Measurements from ENCODE around the gene F11R.
"Not testable (repeated sequence)": the region's sequence is repeated elsewhere in the genome, so short reads cannot be mapped to it uniquely, and the experiment has no call there.

The F11R gene

DNA sequence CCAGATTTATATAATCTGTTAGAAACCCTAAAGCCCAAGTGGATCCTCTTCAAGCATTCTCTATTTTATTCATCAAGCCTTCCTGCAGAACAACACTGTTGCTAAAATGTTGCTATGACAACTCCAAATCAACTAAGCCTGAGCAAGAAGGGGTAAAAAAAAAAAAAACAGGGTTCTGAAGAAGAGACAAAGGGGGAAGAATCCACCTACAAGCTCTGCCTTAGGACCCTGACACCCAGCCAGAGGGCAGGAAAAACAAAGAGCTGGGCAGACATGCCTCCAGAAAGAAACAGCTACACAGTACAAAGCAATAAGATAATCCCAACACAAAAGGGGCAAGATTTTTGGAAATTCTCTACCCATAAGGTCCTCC lies 23.6 kb upstream of the F11R start:
- DNase-seq (ENCODE audit: low read depth in 2 of 2), result no peak

DNA sequence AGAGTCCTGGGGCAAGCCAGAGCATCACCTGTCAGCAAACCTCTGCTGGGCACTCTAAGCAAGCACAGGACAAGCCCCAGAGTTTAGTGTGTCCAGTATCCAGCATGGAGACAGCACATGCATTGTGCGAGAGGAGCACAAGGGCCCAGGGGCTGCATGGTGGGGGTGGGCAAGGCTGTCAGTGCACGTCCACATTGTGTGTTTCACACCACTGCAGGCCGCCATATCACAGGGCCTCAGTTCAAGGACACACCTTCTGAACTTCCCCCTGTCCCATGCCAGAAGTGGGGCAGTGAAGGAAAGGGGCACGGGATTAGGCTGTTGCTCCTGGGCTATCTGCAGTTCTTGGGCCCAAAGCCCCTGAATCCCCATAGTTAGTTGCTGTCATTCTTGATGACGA lies 18.6 kb upstream of the F11R start:
- no peak for DNase-seq (ENCODE audit: low read depth in 2 of 2)

DNA sequence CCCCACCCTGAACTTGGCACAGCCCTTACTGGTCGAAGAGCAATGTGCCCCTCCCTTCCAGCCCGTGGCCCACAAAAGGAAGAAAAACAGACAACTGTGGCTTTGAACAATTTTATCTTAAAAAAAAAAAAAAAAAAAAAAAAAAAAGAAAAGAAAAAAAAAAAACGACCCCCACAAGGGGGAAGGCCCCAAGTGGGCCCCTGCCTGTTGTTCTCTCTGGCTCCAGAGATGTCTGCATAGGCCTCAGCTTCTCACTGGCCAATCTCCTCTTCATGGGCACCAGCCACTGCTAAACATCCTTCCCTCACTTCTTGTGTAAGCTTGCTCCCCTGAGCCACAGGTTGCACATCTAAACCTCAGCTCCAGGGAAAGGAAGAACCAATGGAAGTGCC lies 18.2 kb upstream of the F11R start:
- DNase-seq (ENCODE audit: low read depth in 2 of 2), result no peak

DNA sequence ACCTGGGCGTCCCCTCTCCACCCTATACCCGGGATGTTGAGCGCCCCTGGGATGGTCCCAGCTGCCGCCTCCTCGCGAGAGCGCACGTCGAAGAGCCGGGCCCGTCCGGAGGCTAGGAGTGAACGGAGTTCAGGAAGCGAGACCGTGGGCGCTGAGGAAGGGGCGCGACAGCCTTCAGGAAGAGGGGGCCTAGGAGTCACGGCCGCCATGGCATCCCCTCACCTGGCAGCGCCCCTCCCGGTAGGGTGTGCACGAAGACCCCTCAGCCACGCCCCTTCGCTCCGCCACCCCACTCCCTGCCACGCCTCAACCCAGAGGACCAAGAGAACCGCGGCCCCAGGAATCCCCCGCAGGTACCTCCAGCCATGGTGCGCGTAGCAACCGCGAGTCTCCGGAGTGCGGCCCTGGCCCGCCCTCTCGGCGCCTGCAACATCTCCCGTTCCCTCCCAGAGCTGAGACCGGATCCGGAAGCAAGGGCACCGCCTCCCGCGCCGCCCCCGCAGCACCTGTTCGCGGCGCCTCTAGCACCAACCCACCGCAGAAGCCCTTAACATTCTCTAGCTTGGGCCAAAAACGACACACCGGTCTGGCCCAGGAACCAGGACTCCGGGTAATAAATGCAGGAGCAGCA lies 17.7 kb upstream of the F11R start, which contains the start of gene TSTD1:
TSTD1 (minus strand) TSS at position 442 of the 631 bp plus-strand sequence; CDS start at position 367, 75 bp downstream.
- DNase-seq (ENCODE audit: low read depth in 2 of 2), result peak; percentile 75 to 86

DNA sequence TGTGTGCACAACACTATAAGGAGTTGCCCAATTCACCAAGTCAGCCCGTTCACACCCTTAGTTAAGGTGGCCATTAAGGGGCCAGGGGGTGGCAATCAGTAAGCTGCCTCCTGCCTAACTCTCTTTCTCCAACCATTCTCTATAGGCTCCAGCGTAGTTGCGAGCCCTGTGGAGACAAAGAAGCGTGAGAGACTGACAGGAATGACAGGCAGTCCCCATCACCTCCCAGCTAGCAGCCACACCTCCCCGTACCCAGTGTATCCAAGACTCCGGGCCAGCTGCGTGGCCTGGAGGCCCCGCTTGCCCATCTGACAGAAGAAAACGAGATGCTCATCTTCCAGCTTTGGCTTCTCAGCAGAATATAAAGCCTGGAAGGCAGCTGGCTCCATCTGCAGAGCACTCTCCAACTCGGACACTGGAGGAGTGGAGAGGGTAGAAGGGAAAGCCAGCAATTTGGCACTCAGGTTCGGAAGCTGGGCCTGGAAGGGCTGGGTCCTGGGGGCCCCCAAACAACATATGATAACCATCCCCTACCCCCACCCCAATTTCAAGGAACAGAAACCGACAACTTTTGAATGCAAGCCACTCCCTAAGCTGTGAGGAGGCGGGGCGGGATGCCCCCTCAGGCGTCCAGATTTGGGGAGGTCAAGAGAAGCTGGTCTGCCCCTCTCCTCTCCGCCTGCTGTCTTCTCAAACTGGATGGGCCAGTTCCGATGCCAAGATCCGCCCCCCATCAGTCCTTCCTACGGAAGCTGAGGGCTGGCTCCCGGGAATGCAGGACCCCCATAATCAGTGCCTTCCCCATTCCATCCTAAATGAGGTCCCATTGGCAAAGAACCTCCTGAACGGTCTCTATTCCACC lies 16.9 kb upstream of the F11R start:
- DNase-seq (ENCODE audit: low read depth in 2 of 2), result no peak

DNA sequence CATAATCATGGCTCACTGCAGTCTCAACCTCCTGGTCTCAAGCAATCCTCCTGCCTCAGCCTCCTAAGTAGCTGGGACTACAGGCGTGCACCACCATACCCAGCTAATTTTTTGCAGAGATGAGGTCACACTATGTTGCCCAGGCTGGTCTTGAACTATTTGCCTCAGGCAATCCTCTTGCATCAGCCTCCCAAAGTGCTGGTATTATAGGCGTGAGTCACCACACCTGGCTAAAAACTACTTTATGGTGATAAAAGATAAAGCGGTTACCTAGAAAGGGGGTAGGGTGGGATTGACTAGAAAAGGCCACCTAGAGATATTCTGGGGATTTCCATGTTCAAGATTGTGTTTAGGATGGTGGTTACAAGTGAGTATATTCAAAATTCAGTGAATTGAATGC lies 12.8 kb upstream of the F11R start:
- no peak for DNase-seq (ENCODE audit: low read depth in 2 of 2)

DNA sequence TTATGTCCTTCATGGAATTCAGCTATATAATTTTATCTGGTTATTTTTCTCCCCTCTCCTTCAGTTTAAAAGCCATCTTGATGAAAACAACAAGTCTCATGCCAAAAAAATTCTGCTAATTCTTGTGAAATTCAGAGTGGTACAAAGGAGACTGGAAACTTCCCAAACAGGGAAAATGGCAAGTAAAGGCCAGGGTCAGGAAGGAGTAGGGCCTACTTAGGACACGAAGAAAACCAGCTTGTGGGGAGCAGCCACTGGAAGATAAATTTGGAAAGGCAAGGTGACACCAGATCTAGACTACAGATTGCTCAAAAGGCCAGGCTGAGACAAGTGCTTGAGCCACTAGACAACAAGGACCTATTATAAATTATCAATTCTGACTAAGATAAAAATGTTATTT lies 11.5 kb upstream of the F11R start:
- no peak for DNase-seq (ENCODE audit: low read depth in 2 of 2)

DNA sequence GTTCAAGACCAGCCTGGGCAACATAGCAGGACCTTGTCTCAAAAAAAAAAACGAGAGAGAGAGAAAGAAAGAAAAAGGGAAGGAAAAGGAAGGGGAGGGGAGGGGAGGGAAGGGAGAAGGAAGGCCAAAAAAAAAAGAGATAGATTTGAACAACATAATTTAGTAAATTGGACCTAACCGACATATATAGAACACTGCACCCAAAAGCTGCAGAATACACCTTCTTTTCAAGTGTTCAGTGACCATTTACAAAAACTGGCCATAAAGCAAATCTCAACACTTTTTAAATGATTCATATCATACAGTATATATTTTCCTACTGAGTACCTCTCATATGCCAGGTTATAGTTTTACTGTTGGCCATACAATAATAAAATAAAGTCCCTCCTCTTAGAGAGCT lies 10.9 kb upstream of the F11R start:
- DNase-seq (ENCODE audit: low read depth in 2 of 2), result no peak

DNA sequence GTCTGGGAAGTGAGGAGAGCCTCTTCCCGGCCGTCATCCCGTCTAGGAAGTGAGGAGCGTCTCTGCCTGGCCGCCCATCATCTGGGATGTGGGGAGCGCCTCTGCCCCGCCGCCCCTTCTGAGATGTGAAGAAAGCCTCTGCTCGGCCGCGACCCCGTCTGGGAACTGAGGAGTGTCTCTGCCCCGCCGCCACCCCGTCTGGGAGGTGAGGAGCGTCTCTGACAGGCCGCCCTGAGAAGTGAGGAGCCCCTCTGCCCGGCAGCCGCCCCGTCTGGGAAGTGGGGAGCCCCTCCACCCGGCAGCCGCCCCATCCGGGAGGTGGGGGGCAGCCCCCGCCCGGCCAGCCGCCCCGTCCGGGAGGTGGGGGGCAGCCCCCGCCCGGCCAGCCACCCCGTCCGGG lies 8.5 kb upstream of the F11R start:
- not testable (repeated sequence) for DNase-seq (ENCODE audit: low read depth in 2 of 2)

DNA sequence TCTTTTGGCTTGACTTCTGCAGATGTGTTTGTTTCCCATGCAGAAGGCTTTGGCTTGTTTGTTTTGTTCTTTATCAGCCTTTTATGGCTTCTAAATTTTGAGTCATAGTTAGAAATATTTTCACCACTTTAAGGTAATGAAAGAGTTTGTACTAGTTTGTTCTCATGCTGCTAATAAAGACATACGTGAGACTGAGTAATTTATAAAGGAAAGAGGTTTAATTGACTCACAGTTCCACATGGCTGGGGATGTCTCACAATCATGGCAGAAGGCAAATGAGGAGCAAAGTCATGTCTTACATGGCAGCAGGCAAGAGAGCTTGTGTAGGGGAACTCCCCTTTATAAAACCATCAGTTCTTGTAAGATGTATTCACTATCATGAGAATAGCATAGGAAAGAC lies 6.0 kb upstream of the F11R start:
- DNase-seq (ENCODE audit: low read depth in 2 of 2), result not testable (repeated sequence)

DNA sequence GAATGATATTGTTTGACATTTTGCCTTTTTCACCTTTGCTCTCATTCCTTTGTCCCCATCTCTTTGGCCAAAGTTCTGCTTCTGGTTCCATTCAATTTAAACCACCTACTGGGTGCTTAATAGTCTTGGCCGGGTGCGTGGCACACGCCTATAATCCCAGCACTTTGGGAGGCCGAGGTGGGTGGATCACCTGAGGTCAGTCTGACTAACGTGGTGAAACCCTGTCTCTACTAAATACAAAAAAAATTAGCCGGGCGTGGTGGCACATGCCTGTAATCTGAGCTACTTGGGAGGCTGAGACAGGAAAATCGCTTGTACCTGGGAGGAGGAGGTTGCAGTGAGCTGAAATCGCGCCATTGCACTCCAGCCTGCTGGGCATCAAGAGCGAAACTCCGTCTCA lies 1.5 kb upstream of the F11R start:
- DNase-seq (ENCODE audit: low read depth in 2 of 2), result not testable (repeated sequence)

DNA sequence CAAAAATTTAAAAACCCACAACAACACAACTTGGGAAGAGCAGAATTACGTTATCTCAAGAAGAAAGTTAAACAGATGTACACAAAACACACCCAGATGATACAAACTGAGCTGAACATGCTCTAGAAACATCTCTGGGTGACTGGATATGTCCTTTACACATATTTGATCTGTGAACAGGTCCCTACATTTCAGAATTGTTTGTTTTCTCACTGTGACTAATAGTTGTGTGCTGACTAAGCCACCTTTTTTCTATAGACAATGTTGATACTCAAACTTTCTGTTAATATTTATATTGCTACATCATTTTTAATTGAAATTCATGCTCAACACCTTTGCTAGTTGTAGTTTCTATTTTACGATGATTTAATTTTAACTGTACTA lies 1.0 kb upstream of the F11R start:
- DNase-seq (ENCODE audit: low read depth in 2 of 2), result no peak

DNA sequence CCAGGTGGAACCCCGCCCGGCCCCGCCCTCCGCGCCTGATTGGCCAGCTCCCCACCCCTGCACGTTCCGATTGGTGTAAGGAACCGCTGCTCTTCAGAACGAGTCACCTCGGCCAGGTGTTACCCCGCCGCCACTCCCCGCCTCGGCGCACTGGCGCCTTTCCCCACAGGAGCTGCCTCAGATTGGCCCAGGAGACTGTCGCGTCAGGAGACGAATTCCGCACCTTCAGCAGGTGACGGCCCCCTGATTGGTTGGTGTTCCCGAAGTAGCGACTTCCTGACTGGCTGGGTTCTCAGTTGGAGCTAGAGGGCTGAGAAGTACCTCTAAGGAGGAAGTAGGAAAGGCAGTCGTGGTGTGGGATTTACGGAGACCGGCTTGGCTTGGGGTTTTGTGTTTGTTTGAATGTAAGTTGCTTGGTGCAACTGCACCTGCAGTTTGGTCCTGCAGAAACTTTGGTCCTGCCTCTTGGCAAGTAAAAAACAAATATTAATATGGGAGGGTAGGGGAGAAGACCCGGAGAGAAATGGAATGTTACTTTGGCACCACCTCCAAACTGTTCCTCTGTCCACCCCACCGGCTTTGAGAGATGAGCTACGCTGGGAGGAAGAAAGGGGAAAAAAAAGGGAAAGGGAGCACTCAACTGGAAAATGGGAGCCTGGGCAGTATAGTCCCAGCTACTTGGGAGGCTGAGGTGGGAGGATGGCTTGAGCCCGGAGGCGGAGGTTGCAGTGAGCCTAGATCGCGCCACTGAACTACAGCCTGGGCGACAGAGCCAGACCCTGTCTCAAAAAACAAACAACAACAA lies 415 bp upstream of the F11R start:
- DNase-seq (ENCODE audit: low read depth in 2 of 2), result peak; percentile 71 to 86

DNA sequence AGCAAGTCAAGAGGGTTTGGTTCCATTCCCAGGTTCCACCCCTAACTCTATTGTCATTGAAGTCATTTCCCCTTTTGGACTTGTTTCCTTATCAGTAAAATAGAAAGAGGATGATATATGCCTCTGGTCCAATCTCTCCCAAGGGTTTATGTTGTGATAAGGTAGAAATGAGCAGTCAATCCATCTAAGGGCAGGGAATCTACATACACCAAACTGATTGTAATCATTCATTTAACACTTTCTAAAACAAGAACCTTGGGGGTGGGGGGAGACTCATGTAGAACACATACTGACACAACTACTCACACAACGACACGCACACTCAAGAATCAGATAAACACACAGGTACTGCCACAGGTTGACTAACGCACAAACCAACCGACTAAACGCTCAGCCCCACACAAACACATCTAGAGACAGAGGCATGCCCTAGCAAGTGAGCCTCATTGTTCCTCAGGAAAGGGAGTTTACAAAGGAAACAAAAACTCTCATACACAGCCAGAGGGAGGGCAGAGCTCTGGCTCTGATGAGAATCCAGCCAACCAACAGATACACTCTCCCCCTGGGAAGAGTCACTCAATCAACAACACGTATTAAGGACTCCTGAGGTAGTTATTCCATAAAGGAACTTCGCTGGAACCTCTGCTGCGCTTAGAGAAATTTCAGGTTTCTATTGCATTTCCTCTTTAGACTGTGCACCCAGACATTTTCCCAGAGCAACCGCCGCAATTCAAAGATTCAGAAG lies 1.0 kb downstream of the F11R start:
- no peak for DNase-seq (ENCODE audit: low read depth in 2 of 2)

DNA sequence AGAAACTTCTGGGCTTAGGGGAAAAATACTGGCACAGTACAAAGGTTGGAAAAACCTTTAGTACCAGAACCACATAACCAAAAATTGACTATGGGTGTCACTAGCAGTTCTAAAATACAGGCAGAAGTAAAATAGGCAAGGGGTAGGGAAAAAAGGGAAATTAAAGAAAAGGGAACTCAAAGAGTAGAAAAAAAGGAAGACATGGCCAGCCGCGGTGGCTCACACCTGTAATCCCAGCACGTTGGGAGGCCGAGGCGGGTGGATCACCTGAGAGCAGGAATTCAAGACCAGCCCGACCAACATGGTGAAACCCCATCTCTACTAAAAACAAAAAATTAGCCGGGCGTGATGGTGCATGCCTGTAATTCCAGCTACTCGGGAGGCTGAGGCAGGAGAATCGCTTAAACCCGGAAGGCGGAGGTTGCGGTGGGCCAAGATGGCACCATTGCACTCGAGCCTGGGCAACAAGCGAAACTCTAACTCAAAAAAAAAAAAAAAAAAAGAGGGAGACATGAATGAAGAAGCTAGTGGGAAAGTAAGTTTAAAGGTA lies 1.8 kb downstream of the F11R start:
- not testable (repeated sequence) for DNase-seq (ENCODE audit: low read depth in 2 of 2)

DNA sequence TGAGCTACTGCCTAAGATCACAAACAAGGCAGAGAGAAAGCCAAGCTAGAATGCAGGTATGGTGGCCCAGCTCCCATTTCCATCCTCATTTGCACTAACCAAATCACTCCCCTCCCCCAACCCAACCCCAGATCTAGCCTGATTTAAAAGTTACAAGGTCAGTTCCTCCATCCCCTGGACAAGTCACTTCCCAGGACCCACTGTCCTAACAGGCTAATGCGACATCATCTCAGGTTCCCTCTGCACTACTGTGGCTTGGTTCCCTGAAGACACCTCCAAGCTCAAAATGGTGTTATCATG lies 2.4 kb downstream of the F11R start:
- no peak for DNase-seq (ENCODE audit: low read depth in 2 of 2)

DNA sequence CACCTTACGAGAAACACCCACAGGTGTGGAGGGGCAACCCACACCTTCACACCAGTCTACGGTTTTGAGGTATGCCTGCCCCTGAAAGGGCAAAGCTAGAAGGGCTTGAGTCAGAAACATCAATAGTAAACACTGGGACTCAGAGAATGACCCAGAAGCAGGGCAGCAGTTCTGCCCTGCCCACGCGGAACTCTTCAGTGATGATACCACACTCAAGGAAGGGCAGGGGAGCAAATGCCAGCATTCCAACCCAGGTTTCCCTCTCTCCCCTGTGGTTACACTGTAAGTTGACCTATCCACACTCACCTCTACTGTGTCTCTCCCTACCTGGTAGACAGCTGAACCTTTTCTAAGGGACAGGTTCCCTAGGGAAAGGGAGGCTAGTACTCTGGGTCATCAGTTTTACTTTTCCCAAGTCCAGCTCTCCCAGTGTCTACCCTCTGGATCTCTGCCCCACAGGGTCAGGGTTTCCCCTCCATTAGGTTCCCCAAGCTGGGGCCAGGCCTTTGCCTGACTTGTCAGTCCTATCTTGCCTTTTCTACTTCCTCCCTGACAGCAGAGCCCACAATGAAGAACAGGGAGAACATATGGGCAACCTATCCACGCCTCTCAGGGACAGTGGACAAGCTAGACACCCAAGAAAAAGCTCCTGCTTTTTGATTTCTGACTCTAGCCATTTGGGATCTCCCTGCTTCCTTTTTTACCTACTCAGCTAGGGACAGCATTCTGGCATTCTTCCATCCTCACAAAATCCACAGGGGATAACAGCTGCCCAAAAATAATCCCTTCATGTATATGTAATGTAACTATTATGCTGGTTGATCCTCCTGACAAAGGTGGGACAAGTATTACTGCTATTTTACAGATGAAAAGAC lies 3.0 kb downstream of the F11R start:
- no peak for DNase-seq (ENCODE audit: low read depth in 2 of 2)

DNA sequence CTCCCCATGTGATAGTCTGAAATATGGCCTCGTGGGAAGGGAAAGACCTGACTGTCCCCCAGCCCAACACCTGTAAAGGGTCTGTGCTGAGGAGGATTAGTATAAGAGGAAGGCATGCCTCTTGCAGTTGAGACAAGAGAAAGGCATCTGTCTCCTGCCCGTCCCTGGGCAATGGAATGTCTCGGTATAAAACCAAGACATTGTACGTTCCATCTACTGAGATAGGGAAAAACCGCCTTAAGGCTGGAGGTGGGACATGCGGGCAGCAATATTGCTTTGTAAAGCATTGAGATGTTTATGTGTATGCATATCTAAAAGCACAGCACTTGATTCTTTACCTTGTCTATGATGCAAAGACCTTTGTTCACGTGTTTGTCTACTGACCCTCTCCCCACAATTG lies 3.8 kb downstream of the F11R start:
- not testable (repeated sequence) for DNase-seq (ENCODE audit: low read depth in 2 of 2)

DNA sequence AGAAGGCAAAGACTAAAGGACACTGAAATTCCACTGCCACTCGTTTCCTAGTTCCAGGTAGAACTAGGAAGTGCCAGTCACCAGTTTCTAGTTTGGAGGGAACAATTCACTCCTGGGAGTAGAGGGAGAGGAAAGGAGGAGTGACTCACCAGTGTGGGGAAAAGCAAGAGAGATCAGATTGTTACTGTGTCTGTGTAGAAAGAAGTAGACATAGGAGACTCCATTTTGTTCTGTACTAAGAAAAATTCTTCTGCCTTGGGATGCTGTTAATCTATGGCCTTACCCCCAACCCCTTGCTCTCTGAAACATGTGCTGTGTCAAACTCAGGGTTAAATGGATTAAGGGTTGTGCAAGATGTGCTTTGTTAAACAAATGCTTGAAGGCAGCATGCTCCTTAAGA lies 4.3 kb downstream of the F11R start:
- DNase-seq (ENCODE audit: low read depth in 2 of 2), result not testable (repeated sequence)

DNA sequence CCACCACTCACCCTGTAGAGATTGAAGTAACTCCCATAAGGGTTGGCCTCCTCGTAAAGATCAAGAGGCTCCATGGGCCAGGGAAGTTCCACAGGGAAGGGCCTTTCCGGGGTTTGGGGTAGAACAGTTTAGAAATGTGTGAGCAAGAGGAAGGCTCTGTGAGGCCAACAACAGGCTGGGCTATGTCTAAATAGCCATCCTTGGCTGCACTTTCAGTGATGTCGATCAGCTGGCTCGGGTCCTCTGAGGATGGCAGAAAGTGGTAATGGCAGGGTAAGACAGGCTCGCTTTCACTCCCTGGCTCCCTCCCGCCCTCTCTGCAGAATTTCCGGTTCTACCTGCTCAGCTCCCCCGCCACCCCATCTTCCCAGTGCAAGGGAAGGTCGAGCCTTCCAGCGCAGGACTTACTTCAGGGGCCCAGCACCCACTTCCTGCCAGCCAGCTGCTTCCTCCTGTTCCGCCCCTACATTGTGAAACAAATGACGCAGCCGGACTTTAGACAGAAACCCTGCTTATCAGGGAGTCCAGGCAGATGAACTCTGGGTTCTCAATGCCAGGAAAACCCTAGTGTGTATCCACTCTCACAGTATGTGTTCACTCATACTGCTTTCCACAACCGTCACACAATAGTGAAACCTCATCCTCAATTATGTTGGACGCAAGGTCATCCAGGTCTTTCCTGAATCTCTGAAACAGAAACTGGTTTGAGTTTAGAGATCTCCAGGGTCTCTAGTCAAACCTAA lies 7.3 kb downstream of the F11R start:
- DNase-seq (ENCODE audit: low read depth in 2 of 2), result peak; percentile 43 to 53
